GM19455 (cell line): ENCODE measurements around the gene SLC6A14.

ENCODE experiments used
- ATAC-seq: cut with Tn5 transposase; IDR thresholded peaks from one replicate; pipeline ENCODE4 v1.9.1; 2021; ENCODE audit not compliant: unreplicated experiment

SLC6A14 gene, protein sequence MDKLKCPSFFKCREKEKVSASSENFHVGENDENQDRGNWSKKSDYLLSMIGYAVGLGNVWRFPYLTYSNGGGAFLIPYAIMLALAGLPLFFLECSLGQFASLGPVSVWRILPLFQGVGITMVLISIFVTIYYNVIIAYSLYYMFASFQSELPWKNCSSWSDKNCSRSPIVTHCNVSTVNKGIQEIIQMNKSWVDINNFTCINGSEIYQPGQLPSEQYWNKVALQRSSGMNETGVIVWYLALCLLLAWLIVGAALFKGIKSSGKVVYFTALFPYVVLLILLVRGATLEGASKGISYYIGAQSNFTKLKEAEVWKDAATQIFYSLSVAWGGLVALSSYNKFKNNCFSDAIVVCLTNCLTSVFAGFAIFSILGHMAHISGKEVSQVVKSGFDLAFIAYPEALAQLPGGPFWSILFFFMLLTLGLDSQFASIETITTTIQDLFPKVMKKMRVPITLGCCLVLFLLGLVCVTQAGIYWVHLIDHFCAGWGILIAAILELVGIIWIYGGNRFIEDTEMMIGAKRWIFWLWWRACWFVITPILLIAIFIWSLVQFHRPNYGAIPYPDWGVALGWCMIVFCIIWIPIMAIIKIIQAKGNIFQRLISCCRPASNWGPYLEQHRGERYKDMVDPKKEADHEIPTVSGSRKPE

GRCh38 chrX:116436358-116436816, at the start of gene SLC6A14:
Gene SLC6A14 (plus strand): TSS chrX:116436606. CDS start chrX:116436710, 104 bp downstream.
- no peak for ATAC-seq

- no peak for ATAC-seq
These were observed 40.7 kb upstream of the SLC6A14 start for GRCh38 chrX:116395752-116396151.

DNA sequence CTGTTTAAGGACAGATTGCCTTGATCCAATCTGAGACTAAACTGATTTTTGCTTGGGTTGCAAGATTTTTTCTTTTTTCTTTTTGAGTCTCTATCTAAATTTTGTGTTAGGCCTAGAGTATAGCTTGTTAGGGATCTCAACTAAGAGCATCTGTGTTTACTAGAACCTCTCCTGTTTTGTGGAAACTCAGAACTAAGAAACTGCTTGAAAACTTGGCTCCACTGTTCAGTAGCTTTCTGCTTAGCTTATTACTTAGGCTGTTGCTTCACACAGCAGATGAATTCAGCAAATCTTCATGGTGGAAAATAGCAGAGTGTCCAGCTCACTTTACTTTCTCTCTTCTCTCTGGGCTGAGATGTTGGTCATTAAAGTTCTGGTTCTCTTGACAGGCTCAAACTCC, 36.7 kb upstream of the SLC6A14 start:
- no peak for ATAC-seq

GRCh38 chrX:116409219-116409618, 27.2 kb upstream of the SLC6A14 start:
- no peak for ATAC-seq

DNA sequence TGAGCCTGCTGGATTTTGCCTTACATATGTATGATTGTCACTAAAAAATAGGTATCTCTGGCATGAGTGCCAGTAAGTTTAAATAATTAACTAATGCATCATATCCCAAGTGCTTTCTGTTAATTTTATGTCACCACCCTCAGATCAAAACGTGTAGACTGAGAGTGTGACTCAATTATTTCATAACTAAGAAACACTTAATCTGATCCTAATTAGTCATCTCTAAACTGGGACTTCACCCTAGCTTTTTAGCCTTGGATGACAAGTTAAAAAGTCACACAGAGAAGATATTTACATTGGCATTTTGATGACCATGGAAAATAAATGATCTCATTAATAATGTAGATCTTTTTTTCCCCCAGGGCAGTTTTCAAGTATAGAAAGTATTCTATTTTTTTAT, 23.1 kb upstream of the SLC6A14 start:
- ATAC-seq: no peak

GRCh38 chrX:116417214-116417613, 19.2 kb upstream of the SLC6A14 start:
- ATAC-seq: no peak

GRCh38 chrX:116417968-116418367, 18.4 kb upstream of the SLC6A14 start:
- no peak for ATAC-seq

- no peak for ATAC-seq
These were observed 8.4 kb upstream of the SLC6A14 start for GRCh38 chrX:116427978-116428377.

- no peak for ATAC-seq
These were observed 809 bp upstream of the SLC6A14 start for GRCh38 chrX:116435597-116435996.

DNA sequence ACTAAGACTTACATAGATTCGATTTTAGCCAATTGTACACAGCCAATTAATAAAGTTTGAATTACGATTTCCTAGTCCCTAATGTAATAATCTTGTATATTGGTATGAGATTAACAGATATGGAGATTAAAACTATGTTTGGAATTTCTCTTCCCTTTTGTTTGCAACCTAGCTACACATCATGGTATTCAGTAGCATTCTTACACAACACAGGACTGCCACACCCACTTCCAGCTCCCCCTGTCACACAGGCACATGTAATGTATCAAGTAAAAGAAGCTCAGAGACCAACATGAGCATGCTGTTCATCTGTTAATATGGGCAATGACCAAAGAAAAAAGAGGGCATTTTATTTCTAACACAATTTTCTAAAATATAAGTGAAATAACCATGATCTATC, 12.8 kb downstream of the SLC6A14 start:
- no peak for ATAC-seq

- ATAC-seq: no peak
These were observed 26.4 kb downstream of the SLC6A14 start, which contains the start of gene CT83 for GRCh38 chrX:116462822-116463221. Gene CT83 (minus strand): TSS chrX:116462976. CDS start chrX:116462856, 120 bp downstream.

GRCh38 chrX:116480059-116480458, 43.7 kb downstream of the SLC6A14 start:
- no peak for ATAC-seq

GRCh38 chrX:116490104-116490503, 53.7 kb downstream of the SLC6A14 start:
- no peak for ATAC-seq

DNA sequence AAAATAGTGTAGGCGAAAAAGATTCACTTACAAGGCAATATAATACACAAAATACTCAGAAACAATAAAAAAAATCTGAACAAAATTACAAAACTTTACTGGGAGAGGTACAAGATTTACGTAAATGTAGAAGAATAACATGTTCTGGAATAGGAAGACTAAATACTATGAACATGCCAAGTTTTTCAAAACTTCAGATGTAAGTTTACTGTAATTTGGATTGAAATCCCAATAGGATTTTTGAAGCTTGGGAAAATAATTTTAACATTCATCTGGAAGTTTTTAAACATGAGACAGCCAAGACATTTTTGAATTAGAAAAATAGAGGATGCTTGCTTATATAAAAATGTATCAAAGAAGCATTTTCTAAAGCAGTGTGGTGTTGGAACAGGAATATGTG, 56.9 kb downstream of the SLC6A14 start:
- no peak for ATAC-seq

- no peak for ATAC-seq
These were observed 63.4 kb downstream of the SLC6A14 start for GRCh38 chrX:116499780-116500179.
